DOHH2 (cell line): ENCODE results near the gene QKI.

Experiments
- CTCF ChIP-seq: fragments of 200-600 bp; sonication (generic); IDR thresholded peaks from one replicate; pipeline ENCODE4 v1.5.1; 2014; ENCODE audit warnings: antibody characterized with exemption, mild to moderate bottlenecking, low read depth, low read length; ENCODE audit not compliant: poor library complexity, severe bottlenecking
- EZH2phosphoT487 ChIP-seq: fragments of 200-600 bp; sonication (generic); IDR thresholded peaks from 2 replicates; pipeline ENCODE4 v1.6.1; 2017; ENCODE audit warnings: borderline replicate concordance, mild to moderate bottlenecking, antibody characterized with exemption, low read length, moderate library complexity, mixed read lengths

- no peak for TF ChIP-seq CTCF
- no peak for TF ChIP-seq EZH2phosphoT487
These were observed 987 bp upstream of the QKI start for GRCh38 chr6:163413345-163414116.
